ENCODE results near the gene NRL. TPM values are rescaled to one million over a fixed set of nuclear protein-coding genes. Genes with fewer than 3 reads are reported as not detected.

NRL gene
- total RNA-seq, 1 experiment from 2014 or later = 0.66 TPM

DNA sequence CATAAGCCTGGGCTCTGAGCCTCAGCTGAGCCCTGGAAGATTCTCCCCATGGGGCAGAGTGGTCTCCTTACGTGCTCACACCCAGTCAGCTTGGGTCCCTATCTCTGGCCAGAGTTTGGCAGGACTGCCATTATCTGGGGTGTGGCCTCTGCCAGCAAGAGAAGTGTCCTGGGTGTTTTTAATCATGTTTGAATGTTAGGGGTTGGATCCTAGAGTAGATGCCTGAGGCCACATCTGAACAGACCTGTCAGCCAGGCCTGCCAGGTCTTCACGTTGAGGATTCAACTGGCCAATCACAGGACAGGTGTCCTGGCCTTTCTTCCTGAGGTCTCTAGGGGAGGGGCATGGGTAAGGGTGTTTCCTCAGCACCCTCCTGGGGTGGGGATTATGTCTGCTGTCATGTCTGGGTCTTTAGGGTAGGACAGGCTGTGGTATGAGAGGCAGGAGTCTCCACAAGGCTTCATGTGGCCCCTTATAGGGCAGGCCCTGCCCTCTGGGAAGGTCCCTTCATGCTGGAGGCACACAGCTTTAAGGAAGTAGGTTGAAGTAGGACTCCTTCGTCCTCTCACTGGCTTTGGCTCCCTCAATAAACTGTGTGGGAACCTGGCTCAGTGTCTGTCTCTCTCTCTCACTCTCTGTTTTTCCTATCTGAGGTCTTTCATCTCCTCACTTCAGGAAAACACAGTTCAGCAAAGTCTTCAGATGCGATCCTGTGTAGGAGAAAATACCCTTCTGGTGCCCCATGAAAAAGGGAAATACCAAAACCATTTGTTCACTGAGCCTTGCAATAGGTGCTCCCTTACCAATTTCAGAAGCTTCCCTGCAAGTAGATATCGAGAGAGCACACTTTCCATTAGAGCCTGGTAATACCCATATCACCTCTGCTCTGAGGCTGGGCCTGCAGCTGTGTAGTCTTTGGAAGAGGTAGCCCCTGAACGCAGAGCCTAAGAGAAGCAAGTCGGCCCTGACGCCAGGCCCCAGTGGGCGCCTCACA lies 9.0 kb upstream of the NRL start:
- Histone ChIP-seq H3K4me3 (replicated peaks in 1 of 2; ENCODE audit: low read depth in 1 of 2, low read length in 2 of 2) (no peak overlapping the region), H3K27ac (ENCODE audit: low read depth, low read length) (no peak overlapping the region), H3K9me3 (ENCODE audit: control insufficient read depth in 1 of 2, insufficient read depth in 1 of 2, low read depth in 1 of 2, low read length in 2 of 2) (no peaks in the 10 kb centered on the region), H3K9ac (ENCODE audit: low read length) (no peak overlapping the region), H3K4me2 (ENCODE audit: low read length) (no peak overlapping the region), H3K4me1 (ENCODE audit: control insufficient read depth in 1 of 2, insufficient read depth in 2 of 2, low read length in 2 of 2) (no peaks in the 10 kb centered on the region), H3K79me2 (ENCODE audit: insufficient read depth, low read length) (no peaks in the 10 kb centered on the region), H2AFZ (ENCODE audit: low read depth, low read length, poor library complexity, severe bottlenecking) (no peak overlapping the region), H3K27me3 (ENCODE audit: insufficient read depth, low read length) (no peaks in the 10 kb centered on the region), H4K20me1 (ENCODE audit: insufficient read depth) (no peaks in the 10 kb centered on the region), H3K9me2 (ENCODE audit: insufficient read depth) (no peaks in the 10 kb centered on the region), H3K36me3 (ENCODE audit: control insufficient read depth in 1 of 2, insufficient read depth in 2 of 2, low read length in 2 of 2) (peaks cover 15 to 19% of the 10 kb centered on the region in 2 experiments)
- BruUV-seq (replicated peaks) = TSS peak; percentile 52
- TF ChIP-seq, protein P1, sequence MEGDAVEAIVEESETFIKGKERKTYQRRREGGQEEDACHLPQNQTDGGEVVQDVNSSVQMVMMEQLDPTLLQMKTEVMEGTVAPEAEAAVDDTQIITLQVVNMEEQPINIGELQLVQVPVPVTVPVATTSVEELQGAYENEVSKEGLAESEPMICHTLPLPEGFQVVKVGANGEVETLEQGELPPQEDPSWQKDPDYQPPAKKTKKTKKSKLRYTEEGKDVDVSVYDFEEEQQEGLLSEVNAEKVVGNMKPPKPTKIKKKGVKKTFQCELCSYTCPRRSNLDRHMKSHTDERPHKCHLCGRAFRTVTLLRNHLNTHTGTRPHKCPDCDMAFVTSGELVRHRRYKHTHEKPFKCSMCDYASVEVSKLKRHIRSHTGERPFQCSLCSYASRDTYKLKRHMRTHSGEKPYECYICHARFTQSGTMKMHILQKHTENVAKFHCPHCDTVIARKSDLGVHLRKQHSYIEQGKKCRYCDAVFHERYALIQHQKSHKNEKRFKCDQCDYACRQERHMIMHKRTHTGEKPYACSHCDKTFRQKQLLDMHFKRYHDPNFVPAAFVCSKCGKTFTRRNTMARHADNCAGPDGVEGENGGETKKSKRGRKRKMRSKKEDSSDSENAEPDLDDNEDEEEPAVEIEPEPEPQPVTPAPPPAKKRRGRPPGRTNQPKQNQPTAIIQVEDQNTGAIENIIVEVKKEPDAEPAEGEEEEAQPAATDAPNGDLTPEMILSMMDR (IDR thresholded peaks at IDR 0.05 in 2 of 3, conservative IDR thresholded peaks at IDR 0.05 in 1 of 3; ENCODE audit: borderline replicate concordance in 1 of 3, insufficient read depth in 1 of 3, low read depth in 2 of 3, low read length in 2 of 3) = no peak
- TF ChIP-seq, protein P2, sequence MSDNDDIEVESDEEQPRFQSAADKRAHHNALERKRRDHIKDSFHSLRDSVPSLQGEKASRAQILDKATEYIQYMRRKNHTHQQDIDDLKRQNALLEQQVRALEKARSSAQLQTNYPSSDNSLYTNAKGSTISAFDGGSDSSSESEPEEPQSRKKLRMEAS (IDR thresholded peaks at IDR 0.05) = no peak
- TF ChIP-seq, protein P3, sequence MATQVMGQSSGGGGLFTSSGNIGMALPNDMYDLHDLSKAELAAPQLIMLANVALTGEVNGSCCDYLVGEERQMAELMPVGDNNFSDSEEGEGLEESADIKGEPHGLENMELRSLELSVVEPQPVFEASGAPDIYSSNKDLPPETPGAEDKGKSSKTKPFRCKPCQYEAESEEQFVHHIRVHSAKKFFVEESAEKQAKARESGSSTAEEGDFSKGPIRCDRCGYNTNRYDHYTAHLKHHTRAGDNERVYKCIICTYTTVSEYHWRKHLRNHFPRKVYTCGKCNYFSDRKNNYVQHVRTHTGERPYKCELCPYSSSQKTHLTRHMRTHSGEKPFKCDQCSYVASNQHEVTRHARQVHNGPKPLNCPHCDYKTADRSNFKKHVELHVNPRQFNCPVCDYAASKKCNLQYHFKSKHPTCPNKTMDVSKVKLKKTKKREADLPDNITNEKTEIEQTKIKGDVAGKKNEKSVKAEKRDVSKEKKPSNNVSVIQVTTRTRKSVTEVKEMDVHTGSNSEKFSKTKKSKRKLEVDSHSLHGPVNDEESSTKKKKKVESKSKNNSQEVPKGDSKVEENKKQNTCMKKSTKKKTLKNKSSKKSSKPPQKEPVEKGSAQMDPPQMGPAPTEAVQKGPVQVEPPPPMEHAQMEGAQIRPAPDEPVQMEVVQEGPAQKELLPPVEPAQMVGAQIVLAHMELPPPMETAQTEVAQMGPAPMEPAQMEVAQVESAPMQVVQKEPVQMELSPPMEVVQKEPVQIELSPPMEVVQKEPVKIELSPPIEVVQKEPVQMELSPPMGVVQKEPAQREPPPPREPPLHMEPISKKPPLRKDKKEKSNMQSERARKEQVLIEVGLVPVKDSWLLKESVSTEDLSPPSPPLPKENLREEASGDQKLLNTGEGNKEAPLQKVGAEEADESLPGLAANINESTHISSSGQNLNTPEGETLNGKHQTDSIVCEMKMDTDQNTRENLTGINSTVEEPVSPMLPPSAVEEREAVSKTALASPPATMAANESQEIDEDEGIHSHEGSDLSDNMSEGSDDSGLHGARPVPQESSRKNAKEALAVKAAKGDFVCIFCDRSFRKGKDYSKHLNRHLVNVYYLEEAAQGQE (IDR thresholded peaks at IDR 0.05; ENCODE audit: low read depth) = no peak
- TF ChIP-seq TCF7L2 (IDR thresholded peaks at IDR 0.05; ENCODE audit: borderline replicate concordance, extremely low read depth, insufficient read depth, insufficient read length) (no peak), RAD21 (IDR thresholded peaks at IDR 0.05; ENCODE audit: low read depth) (no peak), ZNF274 (IDR thresholded peaks at IDR 0.05; ENCODE audit: low read depth, low read length) (no peak), JUND (IDR thresholded peaks at IDR 0.05) (no peak), EZH2 (IDR thresholded peaks at IDR 0.05) (no peak), SRF (IDR thresholded peaks at IDR 0.05; ENCODE audit: low read depth) (no peak), SP1 (IDR thresholded peaks at IDR 0.05; ENCODE audit: low read depth) (no peak), EGR1 (IDR thresholded peaks at IDR 0.05; ENCODE audit: low read depth) (no peak), ZFX (IDR thresholded peaks at IDR 0.05) (no peak), CBX3 (IDR thresholded peaks at IDR 0.05; ENCODE audit: low read depth) (no peak), SIN3A (IDR thresholded peaks at IDR 0.05; ENCODE audit: low read depth) (no peak), POLR2AphosphoS5 (IDR thresholded peaks at IDR 0.05; ENCODE audit: low read depth, low read length) (no peak)
- TF ChIP-seq, protein P4, sequence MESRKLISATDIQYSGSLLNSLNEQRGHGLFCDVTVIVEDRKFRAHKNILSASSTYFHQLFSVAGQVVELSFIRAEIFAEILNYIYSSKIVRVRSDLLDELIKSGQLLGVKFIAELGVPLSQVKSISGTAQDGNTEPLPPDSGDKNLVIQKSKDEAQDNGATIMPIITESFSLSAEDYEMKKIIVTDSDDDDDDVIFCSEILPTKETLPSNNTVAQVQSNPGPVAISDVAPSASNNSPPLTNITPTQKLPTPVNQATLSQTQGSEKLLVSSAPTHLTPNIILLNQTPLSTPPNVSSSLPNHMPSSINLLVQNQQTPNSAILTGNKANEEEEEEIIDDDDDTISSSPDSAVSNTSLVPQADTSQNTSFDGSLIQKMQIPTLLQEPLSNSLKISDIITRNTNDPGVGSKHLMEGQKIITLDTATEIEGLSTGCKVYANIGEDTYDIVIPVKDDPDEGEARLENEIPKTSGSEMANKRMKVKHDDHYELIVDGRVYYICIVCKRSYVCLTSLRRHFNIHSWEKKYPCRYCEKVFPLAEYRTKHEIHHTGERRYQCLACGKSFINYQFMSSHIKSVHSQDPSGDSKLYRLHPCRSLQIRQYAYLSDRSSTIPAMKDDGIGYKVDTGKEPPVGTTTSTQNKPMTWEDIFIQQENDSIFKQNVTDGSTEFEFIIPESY (IDR thresholded peaks at IDR 0.05; ENCODE audit: extremely low read depth, insufficient replicate concordance, low read length) = no peak
- DNase-seq (ENCODE audit: low read depth, low spot score) (no peak), ATAC-seq (no peak)
- ChIA-PET RAD21 (ENCODE audit: low non-redundant PET in 1 of 2, low total read pairs in 2 of 2, uncharacterized antibody in 2 of 2, unreplicated experiment in 2 of 2) (no interaction called here), POLR2A (interaction anchor here (1.4 kb wide), 1 partner anchor 9 kb away, joined by 6 read pairs; the partner anchor contains the start of genes DCAF11 and NRL), CTCF (interaction anchor here (1.0 kb wide), 1 partner anchor 9 kb away, joined by 3 read pairs; the partner anchor contains the start of genes DCAF11 and NRL)
- intact Hi-C loops (cut with micrococcal nuclease) = no loop called here

All from HCT116 (cell line).